GM23248 (cell line): Measurements from ENCODE around the gene CEP43. TPM values are rescaled to one million over a fixed set of nuclear protein-coding genes. Genes with fewer than 3 reads are reported as not detected.

Source experiments
- DNase-seq: peaks from one replicate; pipeline ENCODE4 v3.0.0-alpha.2; 2015
- H2AFZ ChIP-seq: fragments of 200-600 bp; sonication (generic); 2 replicates; pipeline ENCODE4 v1.6.1; 2016; ENCODE audit warnings: antibody characterized with exemption
- H3F3A ChIP-seq: fragments of 200-600 bp; sonication (generic); 2 replicates; pipeline ENCODE4 v1.6.1; 2016; ENCODE audit warnings: mild to moderate bottlenecking, antibody characterized with exemption, mixed run types; ENCODE audit not compliant: insufficient read depth
- H3K27ac ChIP-seq: fragments of 200-600 bp; sonication (generic); 2 replicates; pipeline ENCODE4 v1.5.1; 2016; ENCODE audit warnings: mild to moderate bottlenecking
- H3K27me3 ChIP-seq: fragments of 200-600 bp; sonication (generic); replicated peaks from 2 replicates; pipeline ENCODE4 v1.6.1; 2016; ENCODE audit warnings: mild to moderate bottlenecking; ENCODE audit not compliant: insufficient read depth
- H3K36me3 ChIP-seq: fragments of 200-600 bp; sonication (generic); 2 replicates; pipeline ENCODE4 v1.6.1; 2016; ENCODE audit warnings: low read depth, mild to moderate bottlenecking
- H3K4me1 ChIP-seq: fragments of 200-600 bp; sonication (generic); 2 replicates; pipeline ENCODE4 v1.6.1; 2016; ENCODE audit warnings: mild to moderate bottlenecking; ENCODE audit not compliant: insufficient read depth
- H3K4me2 ChIP-seq: fragments of 200-600 bp; sonication (generic); one replicate; pipeline ENCODE4 v1.6.1; 2016; ENCODE audit warnings: mild to moderate bottlenecking; ENCODE audit not compliant: unreplicated experiment
- H3K4me3 ChIP-seq: fragments of 200-600 bp; sonication (generic); 2 replicates; pipeline ENCODE4 v1.5.1; 2016; ENCODE audit warnings: mild to moderate bottlenecking
- H3K79me2 ChIP-seq: fragments of 200-600 bp; sonication (generic); 2 replicates; pipeline ENCODE4 v1.6.1; 2016; ENCODE audit warnings: mild to moderate bottlenecking; ENCODE audit not compliant: insufficient read depth
- H3K9ac ChIP-seq: fragments of 200-600 bp; sonication (generic); 2 replicates; pipeline ENCODE4 v1.6.1; 2016; ENCODE audit warnings: mild to moderate bottlenecking
- H3K9me2 ChIP-seq: fragments of 200-600 bp; sonication (generic); 2 replicates; pipeline ENCODE4 v1.6.1; 2016; ENCODE audit warnings: mixed run types, mild to moderate bottlenecking, moderate library complexity; ENCODE audit not compliant: insufficient read depth
- H3K9me3 ChIP-seq: fragments of 200-600 bp; sonication (generic); one replicate; pipeline ENCODE4 v1.6.1; 2017; ENCODE audit warnings: low read depth
- H4K20me1 ChIP-seq: fragments of 200-600 bp; sonication (generic); 2 replicates; pipeline ENCODE4 v1.6.0; 2016; ENCODE audit not compliant: insufficient read depth
- EZH2 ChIP-seq: fragments of 200-600 bp; sonication (generic); IDR thresholded peaks from 2 replicates; pipeline ENCODE4 v1.6.1; 2018; ENCODE audit warnings: antibody characterized with exemption, mild to moderate bottlenecking; ENCODE audit not compliant: insufficient read depth, poor library complexity, severe bottlenecking
- EZH2phosphoT487 ChIP-seq: fragments of 200-600 bp; sonication (generic); IDR thresholded peaks from 2 replicates; pipeline ENCODE4 v1.6.1; 2018; ENCODE audit warnings: antibody characterized with exemption, moderate library complexity, mild to moderate bottlenecking, low read depth; ENCODE audit not compliant: insufficient read depth
- WGBS, 2 experiments: methylation state at CpG; one replicate each; pipeline ENCODE4 v1.1.6; 2015 to 2017; ENCODE audit warnings: low lambda C conversion rate in 2 of 2, low coverage in 1 of 2; ENCODE audit errors: missing lambda C conversion rate in 2 of 2; 5-methylcytosine and 5-hydroxymethylcytosine counted together
- in situ Hi-C: fragments of 300-500 bp; cut with MboI; formaldehyde crosslinking; loops from 2 replicates; pipeline ENCODE4 v1.15.0; 2020
- polyA plus RNA-seq: library from polyadenylated mRNA; unstranded; fragments of >200 nt; fragmentation: Nextera tagmentation; extraction: Ambion mirVana; gene quantifications from 2 replicates; pipeline ENCODE4 v1.2.1, GENCODE V29; 2016
- total RNA-seq: library from RNA; depleted of rRNA; stranded (reverse); fragments of >200 nt; shearing (Covaris generic); gene quantifications from 2 replicates; pipeline ENCODE4 v1.2.3, GENCODE V29; 2014

Gene CEP43
- total and polyA plus RNA-seq, 2 experiments from 2014 or later = 16.4 to 25.2 TPM

- in situ Hi-C loops = no loop called here
- Histone ChIP-seq H2AFZ (no peak overlapping the region), H3K9ac (no peak overlapping the region), H3K4me1 (peaks cover 8% of the 10 kb centered on the region; the same call in 1 of the 2 replicates), H3K36me3 (peaks cover 12% of the 10 kb centered on the region), H3K9me3 (no peaks in the 10 kb centered on the region), H3K9me2 (no peaks in the 10 kb centered on the region), H3K27me3 (no peaks in the 10 kb centered on the region), H4K20me1 (no peaks in the 10 kb centered on the region), H3K27ac (no peak overlapping the region), H3K4me3 (peak overlapping the region; percentile 83; the same call in 1 of the 2 replicates), H3F3A (peaks cover 7% of the 10 kb centered on the region), H3K4me2 (peak overlapping the region; percentile 95), H3K79me2 (peaks cover 76% of the 10 kb centered on the region)
- no peak for DNase-seq
- 55 to 58% methylated on average over 2 of the region's 2 CpGs for WGBS, 2 experiments
- no peak for TF ChIP-seq EZH2
- TF ChIP-seq EZH2phosphoT487 = no peak
Measured at GRCh38 chr6:167000759-167001158, 1.6 kb downstream of the CEP43 start.

DNA sequence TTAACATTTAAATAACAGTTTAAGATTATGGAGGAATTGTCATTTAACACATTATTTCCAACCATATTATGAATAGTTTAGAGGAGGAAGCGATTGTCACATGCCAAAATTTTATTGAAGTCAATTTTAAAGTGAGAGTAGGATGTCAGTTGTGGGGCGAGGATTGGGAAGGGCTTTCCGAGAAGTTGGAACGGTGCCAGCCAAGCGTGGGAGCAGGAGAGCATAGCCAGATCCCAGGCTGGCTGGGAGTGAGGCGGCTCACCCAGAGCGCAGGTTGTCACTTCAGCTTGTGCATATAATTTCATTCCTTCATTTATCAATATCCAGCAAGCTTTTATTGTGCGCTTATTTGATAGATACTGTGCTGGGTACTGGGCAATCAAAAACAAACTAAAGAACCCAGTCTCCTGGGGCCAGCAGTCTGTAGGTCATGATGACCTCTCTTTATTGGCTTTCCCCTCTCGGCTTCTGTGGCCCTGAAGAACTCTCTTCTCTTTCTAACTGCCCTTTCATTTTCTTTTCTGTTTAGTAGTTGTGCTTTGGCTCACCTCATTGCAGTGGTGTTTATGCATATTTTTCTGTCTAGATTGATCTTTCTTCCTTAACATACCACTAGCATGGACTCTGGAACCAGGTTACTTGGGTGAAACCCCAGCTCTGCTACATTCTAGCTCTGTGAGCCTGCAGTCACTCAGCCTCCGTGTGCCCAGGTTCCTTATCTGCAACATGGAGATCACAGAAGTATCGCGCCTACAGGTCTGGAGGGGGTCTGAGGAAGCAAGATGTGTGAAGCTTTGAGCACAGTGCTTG, 6.4 kb downstream of the CEP43 start:
- in situ Hi-C loops = no loop called here

DNA sequence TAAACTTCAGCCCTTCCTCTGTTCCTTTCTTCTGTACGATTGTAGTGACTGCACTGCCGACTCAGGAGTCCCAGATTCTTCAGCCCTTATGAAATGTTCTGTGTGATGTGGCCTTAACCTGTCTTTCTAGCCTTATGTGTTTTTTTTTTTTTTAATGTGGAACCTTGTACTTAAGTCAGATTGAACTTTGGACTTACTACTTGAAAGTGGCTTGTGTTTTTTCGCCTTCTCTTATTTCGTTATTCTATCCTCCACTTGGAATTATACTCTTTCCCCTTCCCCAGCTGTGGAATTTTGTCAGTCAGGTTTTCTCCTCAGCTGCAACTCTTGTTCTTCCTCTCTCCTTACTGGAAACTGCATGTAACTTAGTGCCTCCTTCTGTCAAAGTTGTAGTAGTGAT, 8.8 kb downstream of the CEP43 start:
- Histone ChIP-seq H3K4me2 (no peak overlapping the region), H3K4me3 (no peak overlapping the region), H4K20me1 (no peaks in the 10 kb centered on the region), H3K36me3 (peaks cover 27% of the 10 kb centered on the region), H2AFZ (no peak overlapping the region), H3K27me3 (no peaks in the 10 kb centered on the region), H3K27ac (no peak overlapping the region), H3F3A (no peaks in the 10 kb centered on the region), H3K79me2 (peaks cover 28% of the 10 kb centered on the region; the same call in 1 of the 2 replicates), H3K4me1 (no peaks in the 10 kb centered on the region), H3K9me2 (no peaks in the 10 kb centered on the region), H3K9ac (no peak overlapping the region), H3K9me3 (no peaks in the 10 kb centered on the region)
- TF ChIP-seq EZH2phosphoT487 (no peak), EZH2 (no peak)
- no peak for DNase-seq
- WGBS, 2 experiments = 98 to 100% methylated on average over 4 of the region's 4 CpGs
- in situ Hi-C loops = no loop called here

More for the DNA sequence above, 6.4 kb downstream of the CEP43 start:
- Histone ChIP-seq H3K79me2 (peaks cover 52% of the 10 kb centered on the region), H3K4me2 (no peak overlapping the region), H2AFZ (no peak overlapping the region), H3K9ac (no peak overlapping the region), H4K20me1 (no peaks in the 10 kb centered on the region), H3F3A (no peaks in the 10 kb centered on the region), H3K4me3 (no peak overlapping the region), H3K9me2 (no peaks in the 10 kb centered on the region), H3K4me1 (peaks cover 2% of the 10 kb centered on the region; the same call in 1 of the 2 replicates), H3K9me3 (no peaks in the 10 kb centered on the region), H3K27ac (no peak overlapping the region), H3K36me3 (peaks cover 18% of the 10 kb centered on the region), H3K27me3 (no peaks in the 10 kb centered on the region)
- 71 to 76% methylated on average over 12 of the region's 12 CpGs for WGBS, 2 experiments
- no peak for TF ChIP-seq EZH2phosphoT487
- no peak for TF ChIP-seq EZH2
- DNase-seq = no peak

GRCh38 chr6:167013067-167013466, 13.9 kb downstream of the CEP43 start:
- no peaks in the 10 kb centered on the region for H4K20me1 ChIP-seq
- H3K9ac ChIP-seq = no peak overlapping the region
- no peaks in the 10 kb centered on the region for H3K79me2 ChIP-seq
- H3K9me3 ChIP-seq = no peaks in the 10 kb centered on the region
- H3K4me3 ChIP-seq = no peak overlapping the region
- H3K4me2 ChIP-seq = no peak overlapping the region
- no peak overlapping the region for H3K27ac ChIP-seq
- in situ Hi-C loops = no loop called here
- H3F3A ChIP-seq = no peaks in the 10 kb centered on the region
- WGBS, 2 experiments = 100% methylated on average over 1 of the region's 1 CpG
- H2AFZ ChIP-seq = no peak overlapping the region
- no peaks in the 10 kb centered on the region for H3K9me2 ChIP-seq
- peaks cover 29% of the 10 kb centered on the region for H3K36me3 ChIP-seq
- H3K27me3 ChIP-seq = no peaks in the 10 kb centered on the region
- no peak for TF ChIP-seq EZH2phosphoT487
- TF ChIP-seq EZH2 = no peak
- no peak for DNase-seq
- no peaks in the 10 kb centered on the region for H3K4me1 ChIP-seq
